Measurements from ENCODE around the gene HSDL1. TPM values are rescaled to one million over a fixed set of nuclear protein-coding genes. Genes with fewer than 3 reads are reported as not detected.

Gene HSDL1
- total and polyA plus RNA-seq, 2 of the 8 experiments (the other 6 are each of a cell fraction or from before 2014, with no cell fraction given) = 25.0 to 55.7 TPM

- H3K79me2 ChIP-seq (ENCODE audit: control insufficient read depth in 1 of 2, insufficient read depth in 2 of 2, low read length in 2 of 2) = peaks cover 0 to 29% of the 10 kb centered on the region in 2 experiments; a peak in 2 of 4 replicates
- no peak overlapping the region for H2BK120ac ChIP-seq (replicated peaks; ENCODE audit: low read depth, low read length)
- no peak overlapping the region for H2BK20ac ChIP-seq (ENCODE audit: low read length)
- no peak overlapping the region for H2BK5ac ChIP-seq (ENCODE audit: low read depth, low read length)
- H4K91ac ChIP-seq (replicated peaks; ENCODE audit: insufficient read length, low read length) = no peak overlapping the region
- H4K20me1 ChIP-seq (replicated peaks in 1 of 2; ENCODE audit: control insufficient read depth in 1 of 2, insufficient read depth in 2 of 2, low read length in 2 of 2) = peaks cover 9 to 14% of the 10 kb centered on the region in 2 experiments
- ChIA-PET POLR2A (ENCODE audit: partially characterized antibody) (interaction anchor here (2.2 kb wide), 1 partner anchor 10 kb away, joined by 6 read pairs; no protein-coding TSS in a partner anchor), CTCF (ENCODE audit: partially characterized antibody) (interaction anchor here (0.6 to 6.9 kb wide), 10 partner anchors 8 to 301 kb away, joined by 3 to 54 read pairs (median 4); no protein-coding TSS in a partner anchor)
- no peak overlapping the region for H3K56ac ChIP-seq (replicated peaks; ENCODE audit: insufficient read length, low read depth, low read length)
- no peak overlapping the region for H4K8ac ChIP-seq (ENCODE audit: extremely low read depth, insufficient read depth, low read length)
- H2AK5ac ChIP-seq (ENCODE audit: low read depth, low read length) = no peak overlapping the region
- H3K9me3 ChIP-seq (ENCODE audit: insufficient read depth in 2 of 2, low read depth in 1 of 2, low read length in 1 of 2) = no peaks in the 10 kb centered on the region
- no peaks in the 10 kb centered on the region for H3K27me3 ChIP-seq (replicated peaks in 1 of 4; ENCODE audit: control insufficient read depth in 3 of 4, extremely low read depth in 1 of 4, insufficient read depth in 3 of 4, low read length in 3 of 4)
- no peak overlapping the region for H3K4me2 ChIP-seq (ENCODE audit: insufficient read depth in 1 of 2, low read depth in 2 of 2, low read length in 2 of 2)
- no peak for TF ChIP-seq SRF (IDR thresholded peaks at IDR 0.05; ENCODE audit: low read depth, low read length)
- TF ChIP-seq RNF2 (IDR thresholded peaks at IDR 0.05; ENCODE audit: borderline replicate concordance, low read depth, low read length, missing control alignments, poor library complexity, severe bottlenecking) = no peak
- TF ChIP-seq ASH2L (IDR thresholded peaks at IDR 0.05; ENCODE audit: low read length) = no peak
- no peak for TF ChIP-seq TAF1 (IDR thresholded peaks at IDR 0.05; ENCODE audit: low read depth, low read length)
- no peak for TF ChIP-seq NRF1 (IDR thresholded peaks at IDR 0.05; ENCODE audit: low read depth, low read length)
- no peak for TF ChIP-seq E2F6 (IDR thresholded peaks at IDR 0.05)
- no peak for TF ChIP-seq POLR2A (IDR thresholded peaks at IDR 0.05; ENCODE audit: control extremely low read depth in 1 of 2, low read depth in 2 of 2, low read length in 2 of 2)
- TF ChIP-seq SP2 (IDR thresholded peaks at IDR 0.05; ENCODE audit: low read length) = no peak
- TF ChIP-seq EZH2 (IDR thresholded peaks at IDR 0.05; ENCODE audit: low read depth, low read length, severe bottlenecking) = no peak
- no peak for TF ChIP-seq RFX5 (IDR thresholded peaks at IDR 0.05; ENCODE audit: borderline replicate concordance, low read depth, low read length)
- no peak overlapping the region for H4K5ac ChIP-seq (ENCODE audit: insufficient read length, low read depth, low read length)
- H2BK12ac ChIP-seq (ENCODE audit: low read depth, low read length) = no peak overlapping the region
- H3K18ac ChIP-seq (ENCODE audit: extremely low read depth, low read length) = no peak overlapping the region
- FAIRE-seq = no peak
- H3K79me1 ChIP-seq (ENCODE audit: low read depth, low read length) = peaks cover 12% of the 10 kb centered on the region
- no peak overlapping the region for H3K4ac ChIP-seq (replicated peaks; ENCODE audit: insufficient read length, low read depth, low read length)
- H3K9ac ChIP-seq (replicated peaks in 1 of 4; ENCODE audit: extremely low read depth in 1 of 4, low read depth in 3 of 4, low read length in 3 of 4) = no peak overlapping the region
- H3K23ac ChIP-seq (ENCODE audit: insufficient read length) = no peak overlapping the region
- H2AFZ ChIP-seq (ENCODE audit: low read length) = no peak overlapping the region
- WGBS, 2 experiments (ENCODE audit: extremely low coverage in 1 of 2, insufficient coverage in 1 of 2, insufficient read length in 1 of 2, insufficient replicate concordance in 2 of 2, low coverage in 1 of 2, low lambda C conversion rate in 2 of 2, missing lambda C conversion rate in 1 of 2) = 93% methylated on average over 26 of the region's 26 CpGs; no CpG with 5 or more reads in 1 of the 2 experiments
- no peak overlapping the region for H3K27ac ChIP-seq (ENCODE audit: low read depth, low read length)
- peaks cover 0 to 2% (median 0%) of the 10 kb centered on the region in 4 experiments; a peak in 2 of 7 replicates for H3K4me1 ChIP-seq (replicated peaks in 1 of 4; ENCODE audit: control insufficient read depth in 3 of 4, insufficient read depth in 4 of 4, low read length in 3 of 4)
- peaks cover 6 to 48% (median 33%) of the 10 kb centered on the region in 4 experiments for H3K36me3 ChIP-seq (ENCODE audit: control insufficient read depth in 2 of 4, insufficient read depth in 4 of 4, low read length in 3 of 4)
- peaks cover 4% of the 10 kb centered on the region; the same call in 1 of the 2 replicates for H3K23me2 ChIP-seq (ENCODE audit: low read depth, low read length)
- no peak overlapping the region for H2BK15ac ChIP-seq (ENCODE audit: low read length)
- no peak overlapping the region for H3K14ac ChIP-seq (ENCODE audit: insufficient read length)
- H3K4me3 ChIP-seq (ENCODE audit: extremely low read depth in 1 of 4, insufficient read depth in 2 of 4, low read depth in 3 of 4, low read length in 4 of 4) = no peak overlapping the region
- no peak for DNase-seq (ENCODE audit: low read depth in 1 of 2, low spot score in 2 of 2)
Observed at GRCh38 chr16:84182680-84183571, 37.9 kb upstream of the HSDL1 start.
